HG02884 (cell line): Measurements from ENCODE around the gene DTD2.
"Not testable (repeated sequence)": the region's sequence is repeated elsewhere in the genome, so short reads cannot be mapped to it uniquely, and the experiment has no call there.

Source experiments
- ATAC-seq: cut with Tn5 transposase; IDR thresholded peaks from one replicate; pipeline ENCODE4 v1.9.1; 2021; ENCODE audit warnings: mild to moderate bottlenecking, moderate library complexity; ENCODE audit not compliant: unreplicated experiment

Gene DTD2

DNA sequence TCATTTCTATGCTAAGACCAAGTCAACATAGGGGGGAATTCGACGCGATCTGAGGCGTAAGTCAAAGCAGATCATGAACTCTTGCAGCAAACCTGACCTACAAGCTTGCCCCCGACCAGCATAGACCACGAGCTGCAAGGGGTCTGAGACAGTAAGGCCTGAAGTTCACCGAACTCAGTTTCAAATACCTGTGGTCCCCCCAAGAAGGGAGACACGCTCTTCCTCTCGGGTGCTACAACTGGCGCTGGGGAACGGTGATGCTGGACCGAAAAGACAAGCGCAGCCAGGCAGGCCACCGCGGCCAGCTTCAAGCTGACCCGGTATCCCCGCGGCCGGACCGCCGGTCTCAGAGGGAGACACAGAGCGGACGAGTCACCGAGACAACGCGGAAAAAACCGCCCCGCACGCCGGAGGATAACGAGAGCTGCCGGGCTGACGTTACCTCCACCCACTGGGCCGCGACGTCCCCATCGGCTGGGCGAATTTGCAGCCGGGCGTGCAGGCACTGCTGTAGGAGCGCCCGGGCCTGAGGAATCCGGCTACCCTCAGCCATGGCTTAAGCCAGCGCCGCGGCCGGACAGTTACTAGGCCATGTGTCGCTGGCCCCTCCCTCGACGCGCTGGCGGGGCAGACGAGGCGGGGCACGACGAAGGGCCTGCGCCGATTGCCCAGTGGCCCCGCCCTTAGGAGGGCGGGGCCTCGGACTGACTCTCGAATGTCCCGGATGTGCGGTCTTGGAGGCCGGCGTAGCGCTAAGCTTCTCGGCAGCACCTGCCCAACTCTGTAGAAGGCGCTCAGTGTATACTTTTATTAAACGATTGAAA is at the start of gene DTD2:
Gene DTD2 (minus strand): TSS at position 666 of the 824 bp plus-strand sequence. CDS start 113 bp downstream, at position 553.
- ATAC-seq, result peak; percentile 98

DNA sequence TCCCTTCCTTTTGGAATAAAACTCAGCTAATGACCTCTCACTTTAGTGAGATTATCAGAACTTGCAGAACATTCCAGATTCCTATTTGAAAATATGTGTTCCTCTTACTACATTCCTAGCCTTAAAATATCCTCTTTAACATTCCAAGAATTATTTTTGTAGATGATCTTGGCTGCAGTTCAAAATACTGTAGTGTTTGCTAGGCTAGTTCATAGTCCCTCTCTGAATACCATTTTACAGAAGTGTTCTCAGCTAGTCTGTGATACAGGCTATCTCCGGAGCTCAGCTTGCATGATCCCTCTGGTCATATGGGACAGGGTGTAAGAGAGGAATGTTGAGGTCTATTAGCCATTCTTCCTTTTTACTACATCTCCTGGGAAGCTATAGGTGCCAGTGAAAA is 48.1 kb upstream of the DTD2 start:
- ATAC-seq, result no peak

GRCh38 chr14:31501870-31502269 is 44.6 kb upstream of the DTD2 start:
- no peak for ATAC-seq

- ATAC-seq, result no peak
These were observed 35.6 kb upstream of the DTD2 start for GRCh38 chr14:31492759-31493498.

- ATAC-seq, result peak; percentile 73
These were observed 32.4 kb upstream of the DTD2 start for GRCh38 chr14:31489691-31490090.

GRCh38 chr14:31487886-31488285 is 30.6 kb upstream of the DTD2 start, which contains the start of gene GPR33:
GPR33 (minus strand) TSS chr14:31488039; CDS start chr14:31483965, 4,074 bp downstream.
- no peak for ATAC-seq

- ATAC-seq, result no peak
These were observed 29.5 kb upstream of the DTD2 start for GRCh38 chr14:31486764-31487163.

GRCh38 chr14:31484754-31485153 is 27.4 kb upstream of the DTD2 start:
- no peak for ATAC-seq

DNA sequence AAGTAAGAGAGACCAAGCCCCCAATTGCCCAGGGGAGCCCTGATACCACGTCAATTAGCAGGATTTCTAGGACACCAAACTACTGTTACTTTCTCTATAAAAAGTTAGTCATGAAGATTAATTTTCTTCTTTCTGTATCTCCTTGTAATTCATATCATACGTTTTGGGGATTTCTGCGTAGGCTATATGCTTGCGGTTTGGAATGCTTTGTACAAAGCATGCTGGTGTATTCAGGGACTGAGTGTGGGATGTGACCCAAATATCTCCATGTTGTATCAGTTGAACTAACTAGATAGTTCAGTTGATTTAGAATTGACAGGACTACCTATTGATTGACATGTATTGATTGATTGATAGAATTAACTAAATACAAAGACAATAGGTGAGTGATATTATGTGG is 22.9 kb upstream of the DTD2 start:
- no peak for ATAC-seq

DNA sequence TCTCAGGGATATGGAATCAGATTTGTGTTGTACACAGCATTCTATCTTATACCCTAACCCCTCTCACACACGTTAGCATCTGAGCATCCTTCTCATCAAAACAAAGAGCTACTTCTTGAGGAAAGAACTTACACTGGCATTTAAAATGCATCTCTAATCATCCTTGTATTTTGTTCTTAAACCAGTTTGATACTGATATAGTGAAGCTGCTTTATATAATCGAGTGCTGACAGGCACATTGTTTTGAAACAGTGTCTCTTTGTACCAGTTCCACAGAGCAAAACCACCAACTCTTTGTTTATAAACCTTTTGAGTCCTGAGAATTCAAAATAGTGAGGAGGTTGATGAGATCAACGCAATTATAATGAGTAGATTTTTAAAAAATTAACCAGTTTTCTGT is 21.7 kb upstream of the DTD2 start:
- ATAC-seq, result no peak

DNA sequence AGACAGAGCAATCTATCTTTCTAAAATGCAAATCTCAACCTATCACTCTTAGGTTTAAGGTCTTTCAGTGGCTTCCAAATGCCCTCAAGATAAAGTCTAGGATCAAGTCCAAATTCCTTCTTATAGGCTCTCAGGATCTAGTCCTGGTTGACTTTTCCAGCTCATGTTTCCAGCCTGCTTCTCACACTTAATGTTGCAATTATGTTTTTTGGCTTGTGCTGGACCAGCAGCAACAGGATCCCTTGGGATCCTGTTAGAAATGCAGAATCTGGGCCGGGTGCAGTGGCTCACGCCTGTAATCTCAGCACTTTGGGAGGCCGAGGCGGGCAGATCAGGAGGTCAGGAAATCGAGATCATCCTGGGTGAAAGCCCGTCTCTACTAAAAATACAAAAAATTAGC is 19.9 kb upstream of the DTD2 start:
- no peak for ATAC-seq

GRCh38 chr14:31476131-31476866 is 19.0 kb upstream of the DTD2 start:
- no peak for ATAC-seq

GRCh38 chr14:31466554-31466953 is 9.2 kb upstream of the DTD2 start:
- ATAC-seq, result no peak

DNA sequence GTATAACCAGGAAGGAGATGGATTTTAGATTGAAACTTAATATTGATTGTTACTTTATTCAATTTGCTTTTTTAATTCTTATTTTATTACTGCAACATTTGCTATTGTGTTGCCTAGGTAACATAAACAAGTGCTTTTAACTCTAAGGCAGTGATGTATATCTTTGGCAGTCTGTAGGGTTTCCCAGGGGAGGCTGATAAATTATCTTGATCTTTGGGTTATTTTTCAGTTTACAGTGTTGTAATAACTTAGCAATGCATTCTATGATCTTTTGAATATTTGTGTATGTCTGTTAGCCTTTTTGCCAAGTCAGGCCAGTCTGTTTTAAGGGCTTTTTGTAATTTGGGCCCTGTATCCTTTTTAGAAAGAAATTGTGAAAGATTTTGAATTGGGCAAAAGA is 7.8 kb upstream of the DTD2 start:
- ATAC-seq, result no peak

- not testable (repeated sequence) for ATAC-seq
These were observed 5.1 kb upstream of the DTD2 start for GRCh38 chr14:31462450-31462849.

DNA sequence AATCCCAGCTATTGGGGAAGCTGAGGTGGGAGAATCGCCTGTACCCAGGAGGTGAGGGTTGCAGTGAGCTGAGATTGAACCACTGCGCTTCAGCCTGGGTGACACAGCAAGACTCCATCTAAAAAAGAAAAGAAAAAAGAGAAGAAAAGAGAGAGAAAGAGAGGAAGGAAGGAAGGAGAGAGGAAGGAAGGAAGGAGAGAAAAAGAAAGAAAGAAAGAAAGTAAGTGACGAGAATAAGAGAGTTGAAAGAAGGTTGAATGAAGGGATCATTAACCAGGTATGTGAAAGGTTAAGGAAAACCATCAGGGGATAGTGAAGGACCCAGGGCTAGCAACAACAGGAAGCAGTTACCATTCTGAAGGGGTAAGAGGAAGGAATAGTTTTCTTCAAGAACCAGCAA is 4.2 kb upstream of the DTD2 start:
- no peak for ATAC-seq

- ATAC-seq, result no peak
These were observed 656 bp upstream of the DTD2 start for GRCh38 chr14:31457665-31458659.

GRCh38 chr14:31449971-31450610 is 7.2 kb downstream of the DTD2 start:
- no peak for ATAC-seq

DNA sequence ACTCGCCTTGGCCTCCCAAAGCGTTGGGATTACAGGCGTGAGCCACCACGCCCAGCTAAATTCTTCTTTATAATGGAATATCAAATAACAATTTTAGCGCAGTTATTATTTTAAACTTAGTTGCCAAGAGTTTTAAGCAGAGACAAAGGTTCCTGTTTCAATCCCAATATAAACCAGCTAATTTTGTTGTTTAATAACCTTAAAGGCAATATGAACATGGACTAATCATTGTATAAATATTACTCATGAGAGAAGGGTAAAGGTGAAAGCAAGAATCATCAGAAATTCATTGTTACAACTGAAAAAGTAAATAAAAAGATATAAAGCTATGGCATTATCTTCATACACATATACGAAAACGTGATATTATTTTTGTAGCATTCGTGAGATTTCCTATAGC is 8.2 kb downstream of the DTD2 start:
- ATAC-seq, result no peak

DNA sequence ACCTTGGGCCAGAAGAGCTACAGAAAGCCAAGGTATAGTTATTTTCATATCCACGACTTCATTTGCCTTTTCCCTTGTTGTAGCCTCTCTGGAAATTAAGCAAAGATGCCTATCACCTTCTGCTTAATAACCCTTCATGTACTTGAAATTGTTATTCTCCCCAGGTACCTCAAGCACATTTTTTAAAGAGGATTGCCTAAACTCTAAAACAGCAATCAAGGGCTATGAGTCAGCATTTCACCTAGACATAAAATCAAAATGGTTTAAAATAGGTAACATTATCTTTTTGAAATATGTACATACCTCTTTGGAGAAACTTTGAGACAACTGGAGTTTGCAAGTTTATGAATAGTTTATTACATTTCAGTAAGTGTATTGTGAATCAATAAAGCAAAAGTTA is 11.6 kb downstream of the DTD2 start:
- ATAC-seq, result no peak
